ENCODE measurements around the gene FAM9A.

Gene FAM9A

DNA sequence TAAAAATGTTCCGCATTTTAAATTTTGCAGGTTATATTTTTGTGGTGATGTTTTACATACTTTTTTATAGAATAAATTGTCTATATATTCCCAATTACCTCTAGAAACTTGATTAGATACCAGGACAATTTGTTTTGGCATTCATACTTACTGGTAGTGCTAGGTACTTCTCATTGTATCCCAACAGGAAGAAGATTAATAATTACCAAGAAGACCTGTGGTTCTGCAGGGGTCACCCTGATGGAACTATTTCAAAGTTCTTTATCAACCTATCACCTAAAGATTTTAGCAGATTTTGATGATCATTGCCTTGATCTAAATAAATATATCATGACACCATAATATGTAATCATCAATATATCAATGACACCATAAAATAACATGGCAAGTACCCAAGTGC is 22.5 kb upstream of the FAM9A start:
- DNase-seq (ENCODE audit: low read depth), result no peak
- no peak overlapping the region for H3K4me3 ChIP-seq (ENCODE audit: low read depth, low read length)
- TF ChIP-seq CTCF (IDR thresholded peaks at IDR 0.05; ENCODE audit: insufficient read depth, low read depth, low read length, missing control alignments), result no peak

GRCh38 chrX:8822002-8822401 is 20.8 kb upstream of the FAM9A start:
- no peak for TF ChIP-seq CTCF (IDR thresholded peaks at IDR 0.05; ENCODE audit: insufficient read depth, low read depth, low read length, missing control alignments)
- H3K4me3 ChIP-seq (ENCODE audit: low read depth, low read length), result no peak overlapping the region
- no peak for DNase-seq (ENCODE audit: low read depth)

GRCh38 chrX:8820910-8821527 is 19.8 kb upstream of the FAM9A start:
- no peak for TF ChIP-seq CTCF (IDR thresholded peaks at IDR 0.05; ENCODE audit: insufficient read depth, low read depth, low read length, missing control alignments)
- no peak overlapping the region for H3K4me3 ChIP-seq (ENCODE audit: low read depth, low read length)
- DNase-seq (ENCODE audit: low read depth), result no peak

- H3K4me3 ChIP-seq (ENCODE audit: low read depth, low read length), result no peak overlapping the region
- DNase-seq (ENCODE audit: low read depth), result peak; percentile 40
- peak; percentile 53 for TF ChIP-seq CTCF (IDR thresholded peaks at IDR 0.05; ENCODE audit: insufficient read depth, low read depth, low read length, missing control alignments)
Observed at GRCh38 chrX:8815460-8816065, 14.4 kb upstream of the FAM9A start.

DNA sequence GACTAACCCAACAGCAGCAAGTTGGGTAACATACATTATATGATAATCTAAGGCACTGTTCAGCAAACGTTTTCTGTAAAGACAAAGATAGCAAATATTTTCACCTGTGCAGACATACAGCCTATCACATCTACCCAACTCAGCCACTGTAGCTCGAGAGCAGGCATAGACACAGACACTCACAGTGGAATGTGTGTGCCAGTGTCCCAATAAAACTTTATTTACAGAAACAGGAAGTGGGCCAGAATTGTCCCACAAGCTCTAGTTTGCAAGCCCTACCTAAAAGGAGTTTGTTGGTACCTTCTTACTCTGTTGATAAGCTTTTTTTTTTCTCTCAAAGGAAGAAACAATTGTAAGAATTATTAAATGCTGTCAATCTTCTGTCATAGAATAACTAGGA is 11.9 kb upstream of the FAM9A start:
- DNase-seq (ENCODE audit: low read depth), result no peak
- H3K4me3 ChIP-seq (ENCODE audit: low read depth, low read length), result no peak overlapping the region
- no peak for TF ChIP-seq CTCF (IDR thresholded peaks at IDR 0.05; ENCODE audit: insufficient read depth, low read depth, low read length, missing control alignments)

DNA sequence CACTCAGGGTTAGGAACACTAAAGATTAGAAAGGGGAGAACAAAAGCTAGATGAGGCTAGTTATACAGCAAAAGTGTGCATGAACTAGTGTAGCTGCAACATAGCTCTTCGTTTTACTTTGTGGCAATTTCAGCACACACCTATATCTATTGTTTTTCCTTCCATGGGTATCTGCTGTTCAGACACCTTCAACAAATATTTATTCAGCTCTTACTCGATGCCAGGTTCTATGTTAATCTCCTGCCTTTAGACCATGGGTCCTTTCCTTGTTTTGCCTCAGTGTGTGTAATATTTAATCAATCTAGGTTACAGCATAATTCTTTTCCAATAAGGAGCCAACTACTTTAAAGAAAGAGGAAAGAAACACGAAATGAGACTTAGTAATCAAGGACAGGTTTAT is 10.4 kb upstream of the FAM9A start:
- no peak for TF ChIP-seq CTCF (IDR thresholded peaks at IDR 0.05; ENCODE audit: insufficient read depth, low read depth, low read length, missing control alignments)
- H3K4me3 ChIP-seq (ENCODE audit: low read depth, low read length), result no peak overlapping the region
- DNase-seq (ENCODE audit: low read depth), result no peak

DNA sequence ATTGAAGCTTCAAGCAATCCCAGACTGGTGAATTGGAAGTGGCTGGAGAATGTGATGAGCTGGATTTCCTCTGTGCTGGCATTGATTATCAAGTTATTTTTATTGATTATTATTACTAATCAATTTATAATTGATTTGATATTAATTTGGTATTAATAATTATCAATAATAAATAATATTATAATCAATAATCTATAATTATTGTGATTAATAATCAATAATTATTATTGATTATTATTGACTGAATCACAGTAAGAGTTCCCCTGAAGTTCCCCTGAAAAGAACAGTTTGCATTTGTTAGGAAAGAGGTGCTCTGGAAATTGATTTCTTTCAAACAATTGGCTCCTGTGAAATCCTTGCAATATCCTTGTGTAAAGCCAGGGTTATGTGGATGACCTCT is 7.5 kb upstream of the FAM9A start:
- no peak overlapping the region for H3K4me3 ChIP-seq (ENCODE audit: low read depth, low read length)
- DNase-seq (ENCODE audit: low read depth), result no peak
- TF ChIP-seq CTCF (IDR thresholded peaks at IDR 0.05; ENCODE audit: insufficient read depth, low read depth, low read length, missing control alignments), result no peak

Measured in GM12865 (cell line).